Keratinocyte (primary cell): ENCODE results near the gene SEC14L2.
"Not testable (repeated sequence)": the region's sequence is repeated elsewhere in the genome, so short reads cannot be mapped to it uniquely, and the experiment has no call there.

Experiments
- EZH2 ChIP-seq: IDR thresholded peaks from one replicate; pipeline ENCODE4 v1.6.1; 2012; ENCODE audit warnings: inconsistent platforms, mild to moderate bottlenecking, low read length, moderate library complexity
- TF ChIP-seq, protein P1 (sequence below), 3 experiments: IDR thresholded peaks in 1 of 3; conservative IDR thresholded peaks in 1 of 3; optimal IDR thresholded peaks in 1 of 3; 2 replicates in 2 of 3; 3 replicates in 1 of 3; pipeline versions ENCODE3 to v1.5.1; 2011; ENCODE audit warnings: low read length in 3 of 3, mild to moderate bottlenecking in 3 of 3, moderate library complexity in 2 of 3, control low read depth in 1 of 3, inconsistent platforms in 1 of 3; ENCODE audit not compliant: insufficient read depth in 2 of 3; ENCODE audit errors: extremely low read depth in 1 of 3

GRCh38 chr22:30451488-30451887 is 54.7 kb downstream of the SEC14L2 start:
- TF ChIP-seq, protein P1, sequence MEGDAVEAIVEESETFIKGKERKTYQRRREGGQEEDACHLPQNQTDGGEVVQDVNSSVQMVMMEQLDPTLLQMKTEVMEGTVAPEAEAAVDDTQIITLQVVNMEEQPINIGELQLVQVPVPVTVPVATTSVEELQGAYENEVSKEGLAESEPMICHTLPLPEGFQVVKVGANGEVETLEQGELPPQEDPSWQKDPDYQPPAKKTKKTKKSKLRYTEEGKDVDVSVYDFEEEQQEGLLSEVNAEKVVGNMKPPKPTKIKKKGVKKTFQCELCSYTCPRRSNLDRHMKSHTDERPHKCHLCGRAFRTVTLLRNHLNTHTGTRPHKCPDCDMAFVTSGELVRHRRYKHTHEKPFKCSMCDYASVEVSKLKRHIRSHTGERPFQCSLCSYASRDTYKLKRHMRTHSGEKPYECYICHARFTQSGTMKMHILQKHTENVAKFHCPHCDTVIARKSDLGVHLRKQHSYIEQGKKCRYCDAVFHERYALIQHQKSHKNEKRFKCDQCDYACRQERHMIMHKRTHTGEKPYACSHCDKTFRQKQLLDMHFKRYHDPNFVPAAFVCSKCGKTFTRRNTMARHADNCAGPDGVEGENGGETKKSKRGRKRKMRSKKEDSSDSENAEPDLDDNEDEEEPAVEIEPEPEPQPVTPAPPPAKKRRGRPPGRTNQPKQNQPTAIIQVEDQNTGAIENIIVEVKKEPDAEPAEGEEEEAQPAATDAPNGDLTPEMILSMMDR (optimal IDR thresholded peaks at IDR 0.05 in 1 of 3, IDR thresholded peaks at IDR 0.05 in 1 of 3, conservative IDR thresholded peaks at IDR 0.05 in 1 of 3; ENCODE audit: extremely low read depth in 1 of 3, insufficient read depth in 2 of 3, low read length in 3 of 3) = not testable (repeated sequence)
- not testable (repeated sequence) for TF ChIP-seq EZH2
